ENCODE results near the gene RWDD4. TPM values are rescaled to one million over a fixed set of nuclear protein-coding genes. Genes with fewer than 3 reads are reported as not detected.
A peak's percentile ranks its signal among the peaks of the same experiment; 100 is the strongest.

The RWDD4 gene
- 16.0 TPM for total RNA-seq

GRCh38 chr4:183659029-183659871, at the start of gene RWDD4, which contains the start of gene TRAPPC11:
Gene RWDD4 (minus strand): TSS chr4:183659185. CDS start chr4:183658952, 233 bp downstream.
Gene TRAPPC11 (plus strand): TSS chr4:183659293. CDS start chr4:183663868, 4,575 bp downstream.
- intact Hi-C loops (cut with DNase I): no loop called here
- ATAC-seq: peak; percentile 100
- peak; percentile 99 for DNase-seq (ENCODE audit: low spot score)

DNA sequence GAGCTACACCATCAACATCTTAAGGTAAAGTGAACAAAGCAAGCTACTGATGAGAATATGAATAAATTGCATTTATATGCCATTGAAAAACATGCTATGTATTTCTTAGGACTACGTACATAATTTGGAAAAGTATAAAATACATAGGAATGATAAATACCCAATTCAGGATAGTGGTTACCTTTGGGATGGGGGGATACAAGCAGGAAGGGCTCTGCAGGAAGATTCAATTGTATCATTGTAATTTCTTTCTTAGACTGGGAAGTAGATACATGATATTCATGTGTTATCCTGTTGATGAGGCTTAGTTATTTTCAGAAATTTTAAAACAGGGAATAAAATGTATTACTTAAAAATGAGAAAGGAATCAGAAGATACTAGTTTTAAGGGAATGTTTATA, 43.5 kb upstream of the RWDD4 start:
- no peak for ATAC-seq
- intact Hi-C loops (cut with DNase I): no loop called here
- DNase-seq (ENCODE audit: low spot score): no peak

DNA sequence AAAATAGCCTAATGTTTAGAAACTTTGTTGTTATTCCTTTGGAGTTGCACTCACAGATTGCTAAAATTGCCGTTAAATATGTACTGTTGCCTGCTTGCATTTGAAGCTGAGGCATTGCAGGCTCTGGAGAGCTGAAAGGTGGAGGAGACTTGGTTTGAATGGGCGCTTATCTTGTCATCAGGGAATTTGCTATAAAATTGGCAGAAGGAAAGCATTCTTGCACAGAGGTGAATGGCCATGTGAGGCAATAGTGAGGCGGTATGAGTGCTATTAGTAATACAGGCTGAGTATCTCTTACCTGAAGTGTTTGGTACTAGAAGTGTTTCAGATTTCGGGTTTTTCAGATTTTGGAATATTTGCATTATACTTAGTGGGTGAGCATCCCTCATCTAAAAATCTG, 41.4 kb upstream of the RWDD4 start:
- ATAC-seq (no peak), DNase-seq (ENCODE audit: low spot score) (no peak)
- intact Hi-C loops (cut with DNase I): no loop called here

DNA sequence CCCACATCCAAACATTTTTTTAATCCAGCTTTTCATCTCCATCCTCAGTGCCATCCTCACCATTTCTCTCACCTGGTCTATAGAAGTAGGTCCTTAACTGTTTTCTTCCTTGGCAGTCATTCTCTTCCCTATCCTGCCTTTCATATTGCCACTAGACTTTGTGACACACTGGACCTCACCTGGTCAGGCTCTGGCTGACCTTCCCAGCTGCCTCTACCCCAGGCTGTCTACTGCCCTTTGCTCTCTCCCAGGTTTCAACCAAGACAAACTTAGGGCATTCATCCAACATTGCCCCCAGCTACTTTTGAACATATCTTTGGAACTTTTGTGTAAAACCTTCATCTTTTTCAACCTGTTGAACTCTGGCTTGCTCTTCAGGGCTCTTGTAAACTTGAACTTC, 39.9 kb upstream of the RWDD4 start:
- DNase-seq (ENCODE audit: low spot score): no peak
- no peak for ATAC-seq
- intact Hi-C loops (cut with DNase I): no loop called here

GRCh38 chr4:183691897-183692296, 32.9 kb upstream of the RWDD4 start:
- ATAC-seq (no peak), DNase-seq (ENCODE audit: low spot score) (no peak)
- intact Hi-C loops (cut with DNase I): no loop called here

GRCh38 chr4:183691006-183691405, 32.0 kb upstream of the RWDD4 start:
- ATAC-seq: no peak
- intact Hi-C loops (cut with DNase I): no loop called here
- no peak for DNase-seq (ENCODE audit: low spot score)

- ATAC-seq (no peak), DNase-seq (ENCODE audit: low spot score) (no peak)
- intact Hi-C loops (cut with DNase I): no loop called here
These were observed 29.2 kb upstream of the RWDD4 start for GRCh38 chr4:183688216-183688615.

- no peak for DNase-seq (ENCODE audit: low spot score)
- ATAC-seq: no peak
- intact Hi-C loops (cut with DNase I): no loop called here
These were observed 27.5 kb upstream of the RWDD4 start for GRCh38 chr4:183686461-183686860.

GRCh38 chr4:183681119-183681518, 22.1 kb upstream of the RWDD4 start:
- intact Hi-C loops (cut with DNase I): no loop called here
- ATAC-seq (no peak), DNase-seq (ENCODE audit: low spot score) (no peak)

GRCh38 chr4:183675625-183676024, 16.6 kb upstream of the RWDD4 start:
- ATAC-seq (peak; percentile 46), DNase-seq (ENCODE audit: low spot score) (no peak)
- intact Hi-C loops (cut with DNase I): no loop called here

DNA sequence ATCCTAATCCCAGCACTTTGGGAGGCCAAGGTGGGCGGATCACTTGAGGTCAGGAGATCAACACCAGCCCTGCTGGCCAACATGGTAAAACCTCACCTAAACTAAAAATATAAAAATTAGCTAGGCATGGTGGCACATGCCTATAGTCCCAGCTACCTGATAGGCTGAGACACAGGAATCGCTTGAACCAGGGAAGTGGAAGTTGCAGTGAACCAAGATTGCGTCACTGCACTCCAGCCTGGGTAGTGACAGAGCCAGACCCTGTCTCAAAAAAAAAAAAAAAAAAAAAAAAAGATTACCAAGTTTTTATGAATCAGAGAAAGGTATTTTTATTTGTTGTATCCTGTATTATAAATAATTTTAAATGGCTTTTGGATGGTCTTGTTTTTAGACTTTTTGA, 15.2 kb upstream of the RWDD4 start:
- ATAC-seq (no peak), DNase-seq (ENCODE audit: low spot score) (no peak)
- intact Hi-C loops (cut with DNase I): no loop called here

GRCh38 chr4:183670960-183671555, 12.1 kb upstream of the RWDD4 start:
- ATAC-seq: no peak
- DNase-seq (ENCODE audit: low spot score): no peak
- intact Hi-C loops (cut with DNase I): no loop called here

- ATAC-seq: no peak
- intact Hi-C loops (cut with DNase I): no loop called here
- DNase-seq (ENCODE audit: low spot score): no peak
These were observed 11.3 kb upstream of the RWDD4 start for GRCh38 chr4:183670251-183670650.

DNA sequence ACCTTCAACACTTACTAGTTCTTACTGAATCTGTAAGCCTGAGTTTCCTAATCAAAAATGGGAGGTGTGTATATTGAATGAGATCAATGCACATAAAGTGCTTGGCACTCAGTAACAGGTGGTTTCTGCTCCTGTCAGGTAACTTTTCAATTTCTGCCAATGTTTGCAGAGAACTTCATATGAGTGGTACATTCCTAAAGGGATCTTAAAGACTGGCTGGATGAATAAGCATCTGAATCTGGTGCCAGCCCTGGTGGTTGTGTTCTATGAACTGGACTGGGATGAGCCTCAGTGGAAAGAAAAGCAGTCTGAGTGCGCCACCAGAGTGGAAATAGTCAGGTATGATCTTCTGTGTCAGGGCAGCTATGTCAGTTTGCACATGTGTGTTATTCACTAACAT, 7.1 kb upstream of the RWDD4 start:
- no peak for ATAC-seq
- intact Hi-C loops (cut with DNase I): loop anchor here (10.0 kb wide), 1 partner anchor 161 kb away; the partner anchor contains the start of gene ING2
- no peak for DNase-seq (ENCODE audit: low spot score)

DNA sequence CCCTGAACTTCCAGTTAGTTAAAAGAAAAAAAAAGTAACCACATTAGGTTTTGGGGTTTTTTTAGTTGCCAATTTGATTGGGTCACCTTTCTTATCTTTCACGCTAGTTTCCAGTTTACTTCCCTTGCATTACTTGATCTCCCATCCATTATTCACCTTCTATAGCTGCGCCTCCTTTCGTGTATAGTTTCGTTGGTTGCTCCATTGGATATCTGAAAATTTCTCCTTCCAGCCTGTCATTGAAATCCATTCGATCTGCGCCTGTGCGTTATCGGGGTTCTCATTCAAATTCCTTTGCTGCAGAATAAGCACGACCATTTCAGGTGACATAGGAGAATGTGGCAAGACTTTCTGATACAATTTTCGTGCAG, 872 bp upstream of the RWDD4 start:
- intact Hi-C loops (cut with DNase I): loop anchor here (10.0 kb wide), 1 partner anchor 155 kb away; the partner anchor contains the start of gene ING2
- ATAC-seq (no peak), DNase-seq (ENCODE audit: low spot score) (no peak)

DNA sequence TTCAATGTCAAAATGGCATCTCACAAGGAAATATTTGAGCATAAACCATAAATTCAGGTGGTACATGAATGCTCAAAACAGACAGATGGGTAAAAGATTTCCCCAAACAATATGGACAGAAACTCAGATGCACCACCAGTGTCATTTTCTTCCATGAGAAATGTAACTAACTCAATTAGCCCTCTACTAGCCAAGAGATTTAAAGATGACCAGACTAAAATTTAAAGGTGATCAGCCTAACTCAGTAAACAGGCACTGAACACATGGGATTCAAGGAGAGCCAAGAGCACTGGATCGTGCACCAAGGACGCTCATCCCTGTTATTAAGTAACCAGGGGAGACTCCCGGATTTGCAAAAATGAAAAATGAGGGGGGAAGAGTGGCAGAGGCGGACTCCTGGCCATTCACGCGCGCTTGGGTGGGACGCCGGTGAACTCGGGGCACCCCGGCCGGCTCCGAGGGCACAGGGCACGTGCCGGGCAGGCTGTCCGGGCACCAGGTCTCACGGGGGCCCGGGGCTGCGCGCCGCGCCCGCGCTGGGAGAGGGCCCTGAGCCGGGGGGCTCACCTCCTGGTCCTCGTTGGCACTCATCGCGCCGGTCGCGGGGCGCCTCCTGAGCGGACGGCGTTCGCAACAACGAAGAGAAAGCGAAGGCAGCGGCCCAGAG, 490 bp downstream of the RWDD4 start:
- intact Hi-C loops (cut with DNase I): no loop called here
- ATAC-seq (peak; percentile 46), DNase-seq (ENCODE audit: low spot score) (peak; percentile 62)

GRCh38 chr4:183657564-183657963, 1.4 kb downstream of the RWDD4 start:
- intact Hi-C loops (cut with DNase I): no loop called here
- ATAC-seq (no peak), DNase-seq (ENCODE audit: low spot score) (no peak)

- DNase-seq (ENCODE audit: low spot score) (no peak), ATAC-seq (no peak)
- intact Hi-C loops (cut with DNase I): no loop called here
These were observed 13.7 kb downstream of the RWDD4 start for GRCh38 chr4:183645326-183645725.

DNA sequence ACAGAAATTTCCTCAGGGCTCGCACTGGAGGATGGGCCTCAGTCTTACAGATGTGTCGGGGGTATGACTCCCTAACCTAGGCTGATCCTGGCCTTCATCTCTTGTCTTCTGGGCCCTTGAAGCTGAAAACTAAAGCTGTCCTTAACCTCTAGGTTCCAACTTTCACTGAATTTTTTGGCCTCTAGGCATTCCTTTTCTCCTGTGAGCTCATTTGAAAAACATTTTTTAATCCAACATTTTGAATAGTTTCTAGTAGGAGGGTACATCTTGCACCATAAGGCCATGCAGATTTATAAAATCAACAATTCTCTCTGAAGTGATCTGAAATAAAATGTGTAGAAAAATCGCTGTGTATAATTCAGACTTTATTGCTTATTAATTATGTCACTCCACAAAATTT, 19.7 kb downstream of the RWDD4 start:
- intact Hi-C loops (cut with DNase I): no loop called here
- peak; percentile 44 for ATAC-seq
- no peak for DNase-seq (ENCODE audit: low spot score)

DNA sequence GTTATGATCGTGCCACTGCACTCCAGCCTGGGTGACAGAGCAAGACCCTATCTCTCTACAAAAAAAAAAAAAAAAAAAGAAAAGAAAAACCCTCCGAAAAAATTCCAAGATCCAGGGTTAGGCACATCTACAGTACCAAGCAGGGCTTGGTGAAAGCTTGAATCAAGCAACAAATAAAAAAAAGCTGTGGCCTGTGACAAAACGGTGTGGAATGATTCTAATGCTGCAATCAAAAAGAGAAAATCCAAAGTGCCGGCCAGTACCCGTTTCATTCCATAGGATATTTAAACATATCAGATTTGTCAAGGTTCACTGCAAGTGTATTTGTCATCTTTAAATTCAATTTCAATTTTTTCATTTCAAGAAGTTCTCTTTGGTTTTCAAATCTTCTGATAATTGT, 20.5 kb downstream of the RWDD4 start:
- intact Hi-C loops (cut with DNase I): no loop called here
- ATAC-seq (peak; percentile 49), DNase-seq (ENCODE audit: low spot score) (no peak)
